H9 (cell line): ENCODE measurements around the gene USP17L12. TPM values are rescaled to one million over a fixed set of nuclear protein-coding genes. Genes with fewer than 3 reads are reported as not detected.
"Not testable (repeated sequence)": the region's sequence is repeated elsewhere in the genome, so short reads cannot be mapped to it uniquely, and the experiment has no call there.

Experiments used
- DNase-seq: peaks from one replicate; pipeline ENCODE4 v3.0.0-alpha.2; 2017
- H2AFZ ChIP-seq: one replicate; pipeline ENCODE4 v1.6.1; 2013; ENCODE audit warnings: mild to moderate bottlenecking, low read length, control low read depth, moderate library complexity
- H2AK5ac ChIP-seq: 2 replicates; pipeline ENCODE4 v1.6.1; 2013; ENCODE audit warnings: low read length, control low read depth, mixed read lengths; ENCODE audit not compliant: insufficient read length
- H2BK120ac ChIP-seq: one replicate; pipeline ENCODE4 v1.6.1; 2013; ENCODE audit warnings: low read depth, mild to moderate bottlenecking, low read length, control low read depth, inconsistent platforms; ENCODE audit not compliant: poor library complexity, severe bottlenecking
- H2BK12ac ChIP-seq: 2 replicates; pipeline ENCODE4 v1.6.1; 2013; ENCODE audit warnings: low read length, control low read depth, mixed read lengths, low read depth; ENCODE audit not compliant: insufficient read length
- H2BK15ac ChIP-seq: 2 replicates; pipeline ENCODE4 v1.6.1; 2013; ENCODE audit warnings: low read depth, low read length, control low read depth
- H2BK20ac ChIP-seq: one replicate; pipeline ENCODE4 v1.6.1; 2013; ENCODE audit warnings: low read depth, mild to moderate bottlenecking, low read length, control low read depth, inconsistent platforms; ENCODE audit not compliant: poor library complexity, severe bottlenecking
- H2BK5ac ChIP-seq: 2 replicates; pipeline ENCODE4 v1.6.1; 2013; ENCODE audit warnings: low read length, control low read depth, mixed read lengths; ENCODE audit not compliant: insufficient read length
- H3K14ac ChIP-seq: 2 replicates; pipeline ENCODE4 v1.6.1; 2013; ENCODE audit warnings: low read length, control low read depth; ENCODE audit not compliant: insufficient read depth
- H3K18ac ChIP-seq: 2 replicates; pipeline ENCODE4 v1.6.1; 2013; ENCODE audit warnings: low read depth, mild to moderate bottlenecking, mixed read lengths, low read length, control low read depth; ENCODE audit not compliant: insufficient read length
- H3K23ac ChIP-seq: 2 replicates; pipeline ENCODE4 v1.6.1; 2013; ENCODE audit warnings: low read length, control low read depth, mixed read lengths, low read depth; ENCODE audit not compliant: insufficient read length
- H3K23me2 ChIP-seq: 2 replicates; pipeline ENCODE4 v1.6.1; 2013; ENCODE audit warnings: low read depth, mild to moderate bottlenecking, mixed read lengths, low read length, control low read depth; ENCODE audit not compliant: insufficient read length, poor library complexity, severe bottlenecking
- H3K27ac ChIP-seq: 2 replicates; pipeline ENCODE4 v1.5.1; 2013; ENCODE audit warnings: low read length, control low read depth, mixed read lengths, low read depth; ENCODE audit not compliant: insufficient read length
- H3K27me3 ChIP-seq: 2 replicates; pipeline ENCODE4 v1.6.1; 2013; ENCODE audit warnings: low read length, control low read depth, inconsistent platforms; ENCODE audit not compliant: insufficient read depth
- H3K4ac ChIP-seq: 2 replicates; pipeline ENCODE4 v1.6.1; 2013; ENCODE audit warnings: low read depth, mild to moderate bottlenecking, control low read depth, inconsistent platforms, low read length, moderate library complexity
- H3K4me1 ChIP-seq: 2 replicates; pipeline ENCODE4 v1.6.1; 2013; ENCODE audit warnings: low read length, control low read depth, inconsistent platforms; ENCODE audit not compliant: insufficient read depth
- H3K4me2 ChIP-seq: 2 replicates; pipeline ENCODE4 v1.6.1; 2013; ENCODE audit warnings: low read length, control low read depth, mixed read lengths; ENCODE audit not compliant: insufficient read length, insufficient read depth
- H3K56ac ChIP-seq: 2 replicates; pipeline ENCODE4 v1.6.1; 2013; ENCODE audit warnings: low read depth, mild to moderate bottlenecking, mixed read lengths, low read length, control low read depth; ENCODE audit not compliant: insufficient read length
- H3K79me1 ChIP-seq: 2 replicates; pipeline ENCODE4 v1.6.1; 2013; ENCODE audit warnings: low read depth, mild to moderate bottlenecking, moderate library complexity, low read length, control low read depth, inconsistent platforms; ENCODE audit not compliant: insufficient read depth, poor library complexity, severe bottlenecking
- H3K79me2 ChIP-seq: 2 replicates; pipeline ENCODE4 v1.6.1; 2013; ENCODE audit warnings: low read length, control low read depth, inconsistent platforms; ENCODE audit not compliant: insufficient read depth
- H3K9ac ChIP-seq: 2 replicates; pipeline ENCODE4 v1.6.1; 2013; ENCODE audit warnings: low read length, control low read depth, mixed read lengths; ENCODE audit not compliant: insufficient read length; ENCODE audit errors: extremely low read depth
- H3K9me3 ChIP-seq: one replicate; pipeline ENCODE4 v1.6.1; 2013; ENCODE audit warnings: low read depth, low read length, inconsistent platforms; ENCODE audit not compliant: control insufficient read depth
- H3T11ph ChIP-seq: one replicate; pipeline ENCODE4 v1.6.1; 2013; ENCODE audit warnings: mild to moderate bottlenecking, low read length, control low read depth, inconsistent platforms
- H4K20me1 ChIP-seq: one replicate; pipeline ENCODE4 v1.6.1; 2013; ENCODE audit not compliant: control insufficient read depth, insufficient read length, insufficient read depth
- H4K5ac ChIP-seq: 2 replicates; pipeline ENCODE4 v1.6.1; 2013; ENCODE audit warnings: low read depth, mild to moderate bottlenecking, mixed read lengths, low read length, control low read depth; ENCODE audit not compliant: insufficient read length
- H4K8ac ChIP-seq: replicated peaks from 2 replicates; pipeline ENCODE4 v1.6.1; 2013; ENCODE audit warnings: low read length, control low read depth, mixed read lengths, low read depth; ENCODE audit not compliant: insufficient read length
- H4K91ac ChIP-seq: 2 replicates; pipeline ENCODE4 v1.6.1; 2013; ENCODE audit warnings: low read depth, mild to moderate bottlenecking, moderate library complexity, mixed read lengths, low read length, control low read depth; ENCODE audit not compliant: insufficient read length
- H3K27ac Mint-ChIP-seq, 3 experiments: 2 replicates in 2 of 3; 3 replicates in 1 of 3; pipeline ENCODE4 v1.8.0; 2020 to 2021; ENCODE audit warnings: mixed read lengths in 3 of 3, mild to moderate bottlenecking in 1 of 3, moderate library complexity in 1 of 3
- H3K27me3 Mint-ChIP-seq: 2 replicates; pipeline ENCODE4 v1.8.0; 2021; ENCODE audit warnings: low read depth, mild to moderate bottlenecking, moderate library complexity, mixed read lengths
- H3K36me3 Mint-ChIP-seq, 3 experiments: 2 replicates in 2 of 3; 3 replicates in 1 of 3; pipeline ENCODE4 v1.8.0; 2020 to 2021; ENCODE audit warnings: low read depth in 3 of 3, mixed read lengths in 3 of 3; ENCODE audit not compliant: insufficient read depth in 1 of 3
- H3K4me1 Mint-ChIP-seq, 2 experiments: 2 replicates each; pipeline ENCODE4 v1.8.0; 2020; ENCODE audit warnings: mixed read lengths in 2 of 2
- H3K4me3 Mint-ChIP-seq, 2 experiments: 2 replicates in 1 of 2; 3 replicates in 1 of 2; pipeline ENCODE4 v1.8.0; 2020 to 2021; ENCODE audit warnings: mild to moderate bottlenecking in 2 of 2, mixed read lengths in 2 of 2, moderate library complexity in 1 of 2
- H3K9me3 Mint-ChIP-seq, 2 experiments: 2 replicates in 1 of 2; 3 replicates in 1 of 2; pipeline ENCODE4 v1.8.0; 2020; ENCODE audit warnings: mild to moderate bottlenecking in 2 of 2, mixed read lengths in 2 of 2, moderate library complexity in 1 of 2
- WGBS: extraction: QIAGEN DNeasy Blood & Tissue Kit; methylation state at CpG from one replicate; pipeline ENCODE4 v1.1.7; 2013; ENCODE audit warnings: missing lambda C conversion rate, low lambda C conversion rate, mixed read lengths; ENCODE audit not compliant: insufficient read length; ENCODE audit errors: extremely low coverage; 5-methylcytosine and 5-hydroxymethylcytosine counted together
- long read RNA-seq: library from polyadenylated mRNA; unstranded; transcript quantifications from one replicate; pipeline ENCODE4 v2.0.0, GENCODE V29; 2020
- total RNA-seq: library from RNA; stranded (reverse); gene quantifications from 2 replicates; pipeline ENCODE4 v1.2.1, GENCODE V29; 2021

Gene USP17L12
- total RNA-seq = not detected in 2 replicates
- long read RNA-seq = 0 reads

- not testable (repeated sequence) for DNase-seq, H3K18ac ChIP-seq, H3K4me3 Mint-ChIP-seq, H3K23ac ChIP-seq, H3K36me3 Mint-ChIP-seq, H3K4ac ChIP-seq, H2AFZ ChIP-seq, H3K4me2 ChIP-seq, H3K4me1 ChIP-seq, H2BK120ac ChIP-seq, H3K56ac ChIP-seq, H3K9me3 ChIP-seq, H3T11ph ChIP-seq, H3K27ac ChIP-seq, H2BK20ac ChIP-seq, H3K9ac ChIP-seq, H2AK5ac ChIP-seq, H3K9me3 Mint-ChIP-seq, H3K79me1 ChIP-seq, H4K8ac ChIP-seq, H4K5ac ChIP-seq, H3K27ac Mint-ChIP-seq, H3K23me2 ChIP-seq, H4K91ac ChIP-seq, H3K79me2 ChIP-seq, H3K4me1 Mint-ChIP-seq, H3K14ac ChIP-seq, H2BK12ac ChIP-seq, H3K27me3 Mint-ChIP-seq, H4K20me1 ChIP-seq, H2BK5ac ChIP-seq, H2BK15ac ChIP-seq, H3K27me3 ChIP-seq
- WGBS = no CpG with 5 or more reads among the region's 13 CpGs
These were observed at the start of gene USP17L12 for GRCh38 chr4:9219852-9220251. Gene USP17L12 (plus strand): TSS chr4:9220152. CDS start chr4:9220152, 0 bp downstream.

- not testable (repeated sequence) for H3K18ac ChIP-seq, H3K27me3 Mint-ChIP-seq, H3K56ac ChIP-seq, H3K4me1 ChIP-seq, H3K9me3 Mint-ChIP-seq, DNase-seq, H3K27me3 ChIP-seq, H3K23me2 ChIP-seq, H2AK5ac ChIP-seq, H3K36me3 Mint-ChIP-seq, H4K8ac ChIP-seq, H2BK15ac ChIP-seq, H2BK120ac ChIP-seq, H3K14ac ChIP-seq, H2AFZ ChIP-seq, H2BK20ac ChIP-seq, H3K9me3 ChIP-seq, H3K23ac ChIP-seq, H2BK12ac ChIP-seq, H3K79me2 ChIP-seq, H2BK5ac ChIP-seq, H3K4ac ChIP-seq, H4K91ac ChIP-seq, H3K27ac ChIP-seq, H3T11ph ChIP-seq, H3K4me2 ChIP-seq, H3K9ac ChIP-seq, H3K4me3 Mint-ChIP-seq, H3K79me1 ChIP-seq, H4K20me1 ChIP-seq, H3K27ac Mint-ChIP-seq, H3K4me1 Mint-ChIP-seq, H4K5ac ChIP-seq
- no CpG with 5 or more reads among the region's 13 CpGs for WGBS
These were observed 9.6 kb upstream of the USP17L12 start, which contains the start of gene USP17L10 for GRCh38 chr4:9210357-9210756. Gene USP17L10 (plus strand): TSS chr4:9210657. CDS start chr4:9210657, 0 bp downstream.
